ENCODE measurements around the gene CFAP99.

GRCh38 chr4:2487632-2488031, 68.9 kb downstream of the CFAP99 start:
- TF ChIP-seq, protein P1, sequence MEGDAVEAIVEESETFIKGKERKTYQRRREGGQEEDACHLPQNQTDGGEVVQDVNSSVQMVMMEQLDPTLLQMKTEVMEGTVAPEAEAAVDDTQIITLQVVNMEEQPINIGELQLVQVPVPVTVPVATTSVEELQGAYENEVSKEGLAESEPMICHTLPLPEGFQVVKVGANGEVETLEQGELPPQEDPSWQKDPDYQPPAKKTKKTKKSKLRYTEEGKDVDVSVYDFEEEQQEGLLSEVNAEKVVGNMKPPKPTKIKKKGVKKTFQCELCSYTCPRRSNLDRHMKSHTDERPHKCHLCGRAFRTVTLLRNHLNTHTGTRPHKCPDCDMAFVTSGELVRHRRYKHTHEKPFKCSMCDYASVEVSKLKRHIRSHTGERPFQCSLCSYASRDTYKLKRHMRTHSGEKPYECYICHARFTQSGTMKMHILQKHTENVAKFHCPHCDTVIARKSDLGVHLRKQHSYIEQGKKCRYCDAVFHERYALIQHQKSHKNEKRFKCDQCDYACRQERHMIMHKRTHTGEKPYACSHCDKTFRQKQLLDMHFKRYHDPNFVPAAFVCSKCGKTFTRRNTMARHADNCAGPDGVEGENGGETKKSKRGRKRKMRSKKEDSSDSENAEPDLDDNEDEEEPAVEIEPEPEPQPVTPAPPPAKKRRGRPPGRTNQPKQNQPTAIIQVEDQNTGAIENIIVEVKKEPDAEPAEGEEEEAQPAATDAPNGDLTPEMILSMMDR (conservative IDR thresholded peaks at IDR 0.05; ENCODE audit: low read depth in 2 of 2) = no peak
- TF ChIP-seq POLR2AphosphoS5 (IDR thresholded peaks at IDR 0.05; ENCODE audit: low read depth) (no peak), EZH2phosphoT487 (IDR thresholded peaks at IDR 0.05; ENCODE audit: unreplicated experiment) (no peak), EZH2 (IDR thresholded peaks at IDR 0.05; ENCODE audit: low read depth, unreplicated experiment) (no peak), ZNF114 (CRISPR knock-in tag; IDR thresholded peaks at IDR 0.05) (no peak)

Measured in GM23338 (cell line).